ENCODE data around the gene ARMC5. TPM values are rescaled to one million over a fixed set of nuclear protein-coding genes. Genes with fewer than 3 reads are reported as not detected.

Gene ARMC5
- total and polyA plus RNA-seq, 9 of the 15 experiments (the other 6 are each of a cell fraction or from before 2014, with no cell fraction given): 0.11 to 13.5 (median 2.1) TPM

GRCh38 chr16:31458844-31459686 is at the start of gene ARMC5 (continued):
- TF ChIP-seq ZNF518B (CRISPR knock-in tag; IDR thresholded peaks at IDR 0.05): no peak
- TF ChIP-seq ZBTB8A (IDR thresholded peaks at IDR 0.05; ENCODE audit: partially characterized antibody): no peak
- no peak for TF ChIP-seq BCL6 (CRISPR knock-in tag; IDR thresholded peaks at IDR 0.05)
- TF ChIP-seq POLR2AphosphoS5 (IDR thresholded peaks at IDR 0.05; ENCODE audit: control insufficient read depth, insufficient read depth, low read depth, low read length): peak; percentile 77
- TF ChIP-seq NFATC3 (IDR thresholded peaks at IDR 0.05): no peak
- no peak for TF ChIP-seq CREB5 (CRISPR knock-in tag; IDR thresholded peaks at IDR 0.05)
- TF ChIP-seq ZNF77 (CRISPR knock-in tag; IDR thresholded peaks at IDR 0.05): no peak
- TF ChIP-seq CHD1 (IDR thresholded peaks at IDR 0.05; ENCODE audit: low read length): no peak
- TF ChIP-seq ARID2 (IDR thresholded peaks at IDR 0.05): peak; percentile 54; the same call in 1 of the 2 replicates
- no peak for TF ChIP-seq ZNF699 (CRISPR knock-in tag; IDR thresholded peaks at IDR 0.05; ENCODE audit: insufficient replicate concordance)
- no peak for TF ChIP-seq CSDE1 (IDR thresholded peaks at IDR 0.05)
- TF ChIP-seq ID3 (CRISPR knock-in tag; IDR thresholded peaks at IDR 0.05): no peak
- TF ChIP-seq ID3 (tag; IDR thresholded peaks at IDR 0.05): no peak
- TF ChIP-seq NR0B1 (IDR thresholded peaks at IDR 0.05; ENCODE audit: partially characterized antibody): no peak
- peak; percentile 39 to 53; a peak in 3 of 4 replicates for TF ChIP-seq RAD21 (CRISPR knock-in tag; conservative IDR thresholded peaks at IDR 0.05 in 1 of 2, IDR thresholded peaks at IDR 0.05 in 1 of 2)
- no peak for TF ChIP-seq ZBTB33 (CRISPR knock-in tag; IDR thresholded peaks at IDR 0.05)
- peak; percentile 92 for TF ChIP-seq ETV5 (CRISPR knock-in tag; IDR thresholded peaks at IDR 0.05; ENCODE audit: low read depth)
- no peak for TF ChIP-seq NRF1 (conservative IDR thresholded peaks at IDR 0.05 in 1 of 2, IDR thresholded peaks at IDR 0.05 in 1 of 2)
- TF ChIP-seq ZNF589 (CRISPR knock-in tag; IDR thresholded peaks at IDR 0.05; ENCODE audit: low read depth): no peak
